Stomach (tissue), 9 donors: ENCODE measurements around the gene CAB39L. TPM values are rescaled to one million over a fixed set of nuclear protein-coding genes. Genes with fewer than 3 reads are reported as not detected.

ENCODE experiments used
- DNase-seq, 2 donors: peaks; one replicate each; pipeline versions ENCODE4 v3.0.0 to v3.0.0-alpha.2; 2013 to 2019
- H3K27ac ChIP-seq, 5 donors: fragments of 200-600 bp in 4 of 5; sonication (generic) in 4 of 5; one replicate each; pipeline ENCODE4 v1.5.1; 2013 to 2019; ENCODE audit warnings: mild to moderate bottlenecking in 1 of 5, moderate library complexity in 1 of 5
- H3K27me3 ChIP-seq, 3 donors: fragments of 200-600 bp; sonication (generic); one replicate each; pipeline ENCODE4 v1.5.1; 2017 to 2019; ENCODE audit warnings: mixed run types in 1 of 3
- H3K36me3 ChIP-seq, 4 donors: fragments of 200-600 bp; sonication (generic); 1 replicate in 3 of 4; 2 replicates in 1 of 4; pipeline ENCODE4 v1.5.1; 2016 to 2019
- H3K4me1 ChIP-seq, 4 donors: fragments of 200-600 bp; sonication (generic); one replicate each; pipeline ENCODE4 v1.5.1; 2016 to 2019
- H3K4me3 ChIP-seq, 4 donors: fragments of 200-600 bp; sonication (generic) in 3 of 4; one replicate each; pipeline ENCODE4 v1.5.1; 2016 to 2019; ENCODE audit warnings: mild to moderate bottlenecking in 1 of 4
- H3K9me3 ChIP-seq, 4 donors: fragments of 200-600 bp; sonication (generic); one replicate each; pipeline ENCODE4 v1.5.1; 2016 to 2019
- CTCF ChIP-seq, 7 experiments: fragments of 450-650 bp in 4 of 7; fragments of 200-600 bp in 3 of 7; sonication (generic) in 3 of 7; IDR thresholded peaks; one replicate each; pipeline ENCODE4 v1.5.1; 2016 to 2019; ENCODE audit warnings: antibody characterized with exemption in 7 of 7, control low read depth in 2 of 7, mild to moderate bottlenecking in 1 of 7
- EP300 ChIP-seq: sonication (generic); formaldehyde crosslinking; IDR thresholded peaks from one replicate; pipeline ENCODE4 v1.6.1; 2017; ENCODE audit warnings: antibody characterized with exemption
- POLR2A ChIP-seq, 4 donors: fragments of 450-650 bp; IDR thresholded peaks; one replicate each; pipeline ENCODE4 v1.6.1; 2016; ENCODE audit warnings: antibody characterized with exemption in 4 of 4, control low read depth in 2 of 4, mild to moderate bottlenecking in 1 of 4, moderate library complexity in 1 of 4
- POLR2AphosphoS5 ChIP-seq, 3 donors: sonication (generic); formaldehyde crosslinking; IDR thresholded peaks; one replicate each; pipeline ENCODE4 v1.6.1; 2016; ENCODE audit warnings: antibody characterized with exemption in 3 of 3
- WGBS, 5 donors: extraction: QIAGEN DNeasy Blood & Tissue Kit in 3 of 5; methylation state at CpG; one replicate each; pipeline versions ENCODE4 v1.1.5 to v1.1.7; 2013 to 2018; 5-methylcytosine and 5-hydroxymethylcytosine counted together
- intact Hi-C: fragments of 100-400 bp; cut with DNase I; formaldehyde crosslinking; loops from one replicate; pipeline ENCODE4 v1.15.1; 2023; ENCODE audit warnings: low total_unique reads
- polyA plus RNA-seq, 3 donors: library from polyadenylated mRNA; stranded (reverse); fragments of 200-250 nt; gene quantifications; one replicate each; pipeline ENCODE4 v1.2.3, GENCODE V29; 2013
- total RNA-seq, 5 donors: library from RNA; depleted of rRNA; stranded (reverse); fragments of >200 nt; gene quantifications; one replicate each; pipeline versions ENCODE4 v1.1.0 to v1.2.3, GENCODE V29; 2014 to 2016
- donor health status: healthy with polysubstance abuse.
- donor health status: Bipolar disorder and iron deficiency.
- donor health status: healthy.

The CAB39L gene
- total and polyA plus RNA-seq, 8 donors = 11.4 to 61.6 (median 33.0) TPM

DNA sequence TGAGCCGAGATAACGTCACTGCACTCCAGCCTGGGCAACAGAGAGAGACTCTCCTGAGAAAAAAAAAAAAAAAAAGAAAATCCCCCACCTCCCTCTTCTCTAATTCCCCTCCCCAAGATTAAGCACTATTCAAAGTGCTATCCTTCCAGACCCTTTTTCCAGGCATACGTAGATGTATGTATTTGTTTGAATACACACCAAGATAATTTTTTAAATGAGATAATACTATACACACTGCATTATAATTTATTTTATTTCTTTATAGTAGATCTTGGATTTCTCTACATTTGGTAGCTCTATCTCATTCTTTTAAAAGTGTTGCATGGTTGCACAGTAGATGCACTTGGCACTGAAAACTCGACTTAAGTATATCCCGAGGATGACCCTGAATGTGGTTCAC lies 32.5 kb downstream of the CAB39L start:
- no peaks in the 10 kb centered on the region for H3K36me3 ChIP-seq
- TF ChIP-seq POLR2A (IDR thresholded peaks at IDR 0.05) (no peak), CTCF (IDR thresholded peaks at IDR 0.05) (no peak), EP300 (no peak), POLR2AphosphoS5 (IDR thresholded peaks at IDR 0.05) (no peak)
- 91 to 97% (median 95%) methylated on average over 5 of the region's 5 CpGs for WGBS, 5 donors

DNA sequence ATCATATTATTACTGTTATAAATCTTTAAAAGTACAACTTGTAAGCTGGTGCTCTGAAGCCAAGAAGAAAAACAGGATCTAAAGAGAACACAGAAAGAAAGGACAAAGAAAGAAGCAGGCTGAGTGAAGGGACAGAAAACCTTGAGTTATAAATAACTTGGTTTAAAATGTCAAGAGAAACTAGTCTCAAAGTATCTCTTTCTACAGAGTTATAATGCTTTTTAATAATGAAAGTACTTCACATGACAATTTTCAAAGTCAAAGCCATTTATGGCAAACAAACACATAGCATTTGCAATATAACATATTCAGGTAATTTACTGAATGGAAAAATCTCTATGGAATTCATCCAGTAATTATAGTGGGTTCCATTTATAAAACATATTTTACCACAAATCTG lies 33.4 kb downstream of the CAB39L start:
- H3K27ac ChIP-seq = peak overlapping the region in 1 of 5 donors; percentile 5

More for the DNA sequence above, 32.5 kb downstream of the CAB39L start:
- H3K4me3 ChIP-seq = no peak overlapping the region
- no peaks in the 10 kb centered on the region for H3K9me3 ChIP-seq
- no peak overlapping the region for H3K27ac ChIP-seq
- DNase-seq = no peak
- peaks cover 0 to 4% (median 0%) of the 10 kb centered on the region in 4 donors for H3K4me1 ChIP-seq
- H3K27me3 ChIP-seq = no peaks in the 10 kb centered on the region
- intact Hi-C loops = no loop called here

GRCh38 chr13:49410006-49410405 lies 33.9 kb downstream of the CAB39L start:
- DNase-seq = no peak
- intact Hi-C loops = no loop called here
- Histone ChIP-seq H3K4me3 (no peak overlapping the region), H3K4me1 (peaks cover 0 to 4% (median 0%) of the 10 kb centered on the region in 4 donors), H3K9me3 (peaks cover 0 to 8% (median 5%) of the 10 kb centered on the region in 4 donors), H3K27ac (peak overlapping the region in 1 of 5 donors; percentile 5), H3K36me3 (no peaks in the 10 kb centered on the region), H3K27me3 (no peaks in the 10 kb centered on the region)
- 72 to 90% (median 78%) methylated on average over 4 of the region's 4 CpGs for WGBS, 5 donors
- TF ChIP-seq POLR2A (IDR thresholded peaks at IDR 0.05) (no peak), POLR2AphosphoS5 (IDR thresholded peaks at IDR 0.05) (no peak), CTCF (IDR thresholded peaks at IDR 0.05) (no peak), EP300 (no peak)

More for the DNA sequence above, 33.4 kb downstream of the CAB39L start:
- Histone ChIP-seq H3K36me3 (no peaks in the 10 kb centered on the region), H3K27me3 (no peaks in the 10 kb centered on the region), H3K4me1 (peaks cover 0 to 4% (median 0%) of the 10 kb centered on the region in 4 donors), H3K9me3 (peaks cover 0 to 3% (median 1%) of the 10 kb centered on the region in 4 donors), H3K4me3 (no peak overlapping the region)
- no peak for DNase-seq
- TF ChIP-seq CTCF (IDR thresholded peaks at IDR 0.05) (no peak), POLR2A (IDR thresholded peaks at IDR 0.05) (no peak), POLR2AphosphoS5 (IDR thresholded peaks at IDR 0.05) (no peak), EP300 (no peak)
- intact Hi-C loops = no loop called here

DNA sequence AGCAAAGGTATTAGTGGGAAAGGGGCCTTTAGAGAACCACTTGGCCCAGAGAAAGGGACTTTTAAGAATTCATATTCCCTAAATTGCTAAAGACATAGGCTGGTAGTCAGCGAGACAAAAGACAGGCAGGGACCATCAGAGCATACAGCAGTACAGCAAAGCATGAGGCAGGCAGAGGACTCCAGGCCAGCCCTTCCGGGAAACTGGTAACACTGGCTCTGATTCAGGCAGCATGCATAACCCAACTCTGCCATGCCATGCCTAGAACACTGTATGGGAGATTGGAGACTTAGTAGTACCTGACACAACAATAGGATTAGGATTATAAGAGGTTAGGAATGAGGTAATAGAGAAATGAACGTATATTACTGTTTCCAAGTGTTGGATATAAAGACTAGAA lies 34.9 kb downstream of the CAB39L start:
- peaks cover 0 to 17% (median 11%) of the 10 kb centered on the region in 4 donors for H3K9me3 ChIP-seq
- no peaks in the 10 kb centered on the region for H3K36me3 ChIP-seq
- intact Hi-C loops = no loop called here
- H3K27me3 ChIP-seq = no peaks in the 10 kb centered on the region
- TF ChIP-seq POLR2A (IDR thresholded peaks at IDR 0.05) (no peak), POLR2AphosphoS5 (IDR thresholded peaks at IDR 0.05) (peak in 1 of 3 donors; percentile 5), EP300 (no peak), CTCF (IDR thresholded peaks at IDR 0.05) (no peak)
- DNase-seq = peak in 1 of 2 donors; percentile 5
- H3K4me1 ChIP-seq = peaks cover 0 to 4% (median 0%) of the 10 kb centered on the region in 4 donors
- H3K4me3 ChIP-seq = no peak overlapping the region
- peak overlapping the region in 1 of 5 donors; percentile 60 for H3K27ac ChIP-seq
- WGBS, 5 donors = 58 to 69% (median 67%) methylated on average over 3 of the region's 3 CpGs
